Measurements from ENCODE around the gene SFT2D3.

The SFT2D3 gene

DNA sequence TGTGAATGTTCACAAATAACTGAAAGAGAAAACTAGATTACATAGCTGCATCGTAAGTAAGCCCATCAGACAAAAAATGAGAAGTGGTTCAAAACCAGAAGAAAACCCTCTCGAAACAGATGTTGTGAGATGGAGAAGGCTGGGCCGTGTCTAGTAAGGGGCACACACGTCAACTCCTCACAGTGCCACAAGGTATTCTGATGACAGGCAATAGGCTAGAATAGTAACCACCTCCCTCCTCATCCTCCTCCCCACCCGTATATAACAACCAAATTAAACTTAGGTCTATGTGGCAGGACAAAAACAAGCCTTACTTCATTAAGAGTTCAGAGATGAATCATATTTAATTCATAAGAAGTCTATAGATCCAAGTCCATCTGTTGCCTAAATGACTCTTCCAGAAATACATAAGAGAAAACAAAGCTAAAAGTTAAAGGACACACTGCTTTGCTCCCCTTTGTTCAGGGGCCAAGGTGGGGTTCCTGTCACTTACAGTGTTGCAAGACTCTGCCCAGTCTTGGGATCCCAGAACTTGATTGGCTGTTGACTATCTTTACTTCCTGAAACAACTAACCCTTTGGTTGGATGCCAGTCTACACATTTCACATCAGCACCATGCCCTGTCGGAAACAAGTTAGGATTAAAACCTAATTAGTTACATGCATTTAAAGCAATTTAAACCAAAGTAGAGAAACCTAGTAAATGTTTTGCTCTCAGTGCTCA is 25.0 kb downstream of the SFT2D3 start:
- TF ChIP-seq CTCF (IDR thresholded peaks at IDR 0.05; ENCODE audit: extremely low read depth, missing control alignments), result no peak
- DNase-seq (ENCODE audit: low spot score), result no peak

GRCh38 chr2:127733113-127733815 is 32.0 kb downstream of the SFT2D3 start:
- no peak for DNase-seq (ENCODE audit: low spot score)
- TF ChIP-seq CTCF (IDR thresholded peaks at IDR 0.05; ENCODE audit: extremely low read depth, missing control alignments), result no peak

DNA sequence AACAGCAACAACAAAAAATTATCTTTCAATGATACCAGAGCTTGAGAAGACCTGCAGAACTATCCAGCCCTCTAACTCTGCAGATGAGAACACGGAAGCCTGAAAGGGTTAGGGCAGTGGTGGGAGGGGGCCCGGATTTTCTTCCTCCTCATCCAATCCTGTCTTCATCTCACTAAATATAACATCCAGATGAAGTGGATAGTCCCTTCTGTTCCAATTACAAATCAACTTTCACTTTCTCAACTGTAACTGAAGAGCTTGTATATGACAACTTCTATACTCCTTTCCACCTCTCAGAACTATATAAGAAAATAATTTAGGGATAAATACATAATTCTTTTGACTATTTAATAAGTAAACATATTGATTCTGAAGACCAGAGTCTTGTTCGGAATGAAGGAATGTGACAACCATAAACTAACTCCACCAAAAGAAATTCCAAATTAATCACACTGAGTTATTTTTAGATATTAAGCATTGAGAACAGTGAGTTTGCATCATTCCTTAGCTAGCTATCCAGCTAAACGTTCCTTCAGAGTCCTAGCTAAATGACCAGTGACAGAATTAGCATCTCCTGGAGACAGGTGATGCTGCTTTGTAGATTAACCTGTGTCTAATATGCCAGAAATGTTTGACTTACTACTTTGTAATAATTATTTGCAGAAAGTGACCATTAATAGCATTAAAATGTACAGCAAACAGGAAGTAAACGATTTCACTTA is 32.7 kb downstream of the SFT2D3 start:
- DNase-seq (ENCODE audit: low spot score), result no peak
- no peak for TF ChIP-seq CTCF (IDR thresholded peaks at IDR 0.05; ENCODE audit: extremely low read depth, missing control alignments)

- no peak for TF ChIP-seq CTCF (IDR thresholded peaks at IDR 0.05; ENCODE audit: extremely low read depth, missing control alignments)
- no peak for DNase-seq (ENCODE audit: low spot score)
Measured at GRCh38 chr2:127735044-127735443, 33.7 kb downstream of the SFT2D3 start.

DNA sequence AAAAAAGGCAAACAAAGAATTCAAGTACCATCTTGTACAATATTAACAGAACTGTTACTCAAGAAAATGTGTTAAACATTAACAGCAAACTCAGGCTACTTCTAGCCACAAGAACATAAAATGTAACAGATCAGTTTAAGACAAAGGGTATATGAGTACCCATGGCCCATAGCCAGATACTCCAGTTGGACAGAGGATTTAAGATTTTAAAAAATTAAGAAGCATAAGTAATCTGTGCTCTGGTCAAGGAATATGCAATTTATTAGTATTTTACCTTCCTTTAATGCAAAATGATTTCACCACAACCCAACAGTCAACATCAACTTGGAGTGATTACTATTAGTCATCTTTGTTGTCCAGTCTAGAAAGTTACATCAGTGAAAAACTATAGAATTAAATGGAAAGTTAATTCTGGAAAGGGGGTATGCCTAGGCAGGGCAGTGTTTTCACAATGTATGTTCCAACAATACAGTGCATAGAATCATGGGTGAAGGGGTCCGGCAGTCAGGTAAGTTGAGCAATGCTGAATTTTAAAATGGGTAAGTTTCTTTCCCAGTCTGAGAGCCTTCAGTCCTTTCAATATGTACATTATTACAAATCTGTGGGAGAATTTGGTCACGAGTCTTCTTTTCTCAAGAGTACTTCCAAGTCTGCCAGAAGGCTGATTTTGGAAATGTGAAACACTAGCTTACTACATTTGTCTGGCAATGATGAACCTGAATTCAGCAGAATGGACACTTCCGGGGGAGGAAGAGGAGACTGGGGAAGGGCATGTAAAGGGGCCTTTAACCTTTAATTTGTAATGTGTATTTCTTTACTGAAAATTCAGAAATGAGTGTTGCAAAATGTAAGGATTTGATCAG is 34.5 kb downstream of the SFT2D3 start:
- no peak for TF ChIP-seq CTCF (IDR thresholded peaks at IDR 0.05; ENCODE audit: extremely low read depth, missing control alignments)
- no peak for DNase-seq (ENCODE audit: low spot score)

- DNase-seq (ENCODE audit: low spot score), result no peak
- no peak for TF ChIP-seq CTCF (IDR thresholded peaks at IDR 0.05; ENCODE audit: extremely low read depth, missing control alignments)
Measured at GRCh38 chr2:127737892-127738291, 36.6 kb downstream of the SFT2D3 start.
